Cardiac muscle cell (in vitro differentiated cells and primary cell): ENCODE data around the gene MKLN1. TPM values are rescaled to one million over a fixed set of nuclear protein-coding genes. Genes with fewer than 3 reads are reported as not detected.

ENCODE experiments used
- DNase-seq, 2 donors: peaks; one replicate each; pipeline versions ENCODE4 v3.0.0 to v3.0.0-alpha.2; 2010 to 2017; ENCODE audit warnings: low read depth in 1 of 2, low spot score in 1 of 2
- H3K27ac ChIP-seq: fragments of 200-600 bp; sonication (generic); 2 replicates; pipeline ENCODE4 v1.5.1; 2016
- H3K27me3 ChIP-seq: fragments of 200-600 bp; sonication (generic); 2 replicates; pipeline ENCODE4 v1.6.0; 2016; ENCODE audit warnings: control low read depth
- H3K36me3 ChIP-seq: fragments of 200-600 bp; sonication (generic); 2 replicates; pipeline ENCODE4 v1.5.1; 2016; ENCODE audit warnings: control low read depth
- H3K4me1 ChIP-seq: fragments of 200-600 bp; sonication (generic); 2 replicates; pipeline ENCODE4 v1.8.1; 2017; ENCODE audit warnings: low read depth, mild to moderate bottlenecking, mixed run types
- H3K4me3 ChIP-seq: fragments of 200-600 bp; sonication (generic); 2 replicates; pipeline ENCODE4 v1.5.1; 2016; ENCODE audit warnings: mild to moderate bottlenecking
- H3K9me3 ChIP-seq: fragments of 200-600 bp; sonication (generic); 2 replicates; pipeline ENCODE4 v1.5.1; 2017; ENCODE audit warnings: low read depth, mild to moderate bottlenecking, control low read depth
- CTCF ChIP-seq: IDR thresholded peaks from 2 replicates; pipeline ENCODE4 v1.5.1; 2012; ENCODE audit warnings: low read depth, mild to moderate bottlenecking, low read length
- polyA plus RNA-seq: library from polyadenylated mRNA; unstranded; fragments of >200 nt; fragmentation: Nextera tagmentation; extraction: Ambion mirVana; gene quantifications from 2 replicates; pipeline ENCODE4 v1.2.1, GENCODE V29; 2016
- total RNA-seq: library from RNA; depleted of rRNA; stranded (reverse); fragments of >200 nt; gene quantifications from 2 replicates; pipeline ENCODE4 v1.2.3, GENCODE V29; 2016

MKLN1 gene
- total and polyA plus RNA-seq, 2 experiments from 2014 or later, result 26.2 to 35.5 TPM

- no peak for DNase-seq
- Histone ChIP-seq H3K4me1 (no peaks in the 10 kb centered on the region), H3K27ac (no peak overlapping the region), H3K4me3 (no peak overlapping the region), H3K9me3 (no peaks in the 10 kb centered on the region), H3K27me3 (no peaks in the 10 kb centered on the region), H3K36me3 (peaks cover 27% of the 10 kb centered on the region)
- no peak for TF ChIP-seq CTCF
These were observed 178.9 kb downstream of the MKLN1 start for GRCh38 chr7:131506597-131506996.

GRCh38 chr7:131507592-131508331 lies 180.1 kb downstream of the MKLN1 start:
- DNase-seq, result peak; percentile 76 to 77
- Histone ChIP-seq H3K36me3 (peaks cover 26% of the 10 kb centered on the region), H3K4me1 (no peaks in the 10 kb centered on the region), H3K9me3 (no peaks in the 10 kb centered on the region), H3K27me3 (no peaks in the 10 kb centered on the region), H3K27ac (no peak overlapping the region), H3K4me3 (no peak overlapping the region)
- TF ChIP-seq CTCF, result peak; percentile 94

- no peak for TF ChIP-seq CTCF
- H3K9me3 ChIP-seq, result no peaks in the 10 kb centered on the region
- H3K4me1 ChIP-seq, result no peaks in the 10 kb centered on the region
- DNase-seq, result no peak
- no peak overlapping the region for H3K27ac ChIP-seq
- H3K36me3 ChIP-seq, result peaks cover 21% of the 10 kb centered on the region
- no peak overlapping the region for H3K4me3 ChIP-seq
- no peaks in the 10 kb centered on the region for H3K27me3 ChIP-seq
These were observed 181.2 kb downstream of the MKLN1 start for GRCh38 chr7:131508754-131509486.

GRCh38 chr7:131509781-131510180 lies 182.1 kb downstream of the MKLN1 start:
- Histone ChIP-seq H3K36me3 (peaks cover 19% of the 10 kb centered on the region), H3K4me3 (no peak overlapping the region), H3K27me3 (no peaks in the 10 kb centered on the region), H3K4me1 (no peaks in the 10 kb centered on the region), H3K9me3 (no peaks in the 10 kb centered on the region), H3K27ac (no peak overlapping the region)
- DNase-seq, result no peak
- no peak for TF ChIP-seq CTCF

- Histone ChIP-seq H3K27ac (no peak overlapping the region), H3K27me3 (no peaks in the 10 kb centered on the region), H3K9me3 (no peaks in the 10 kb centered on the region), H3K4me3 (no peak overlapping the region), H3K4me1 (no peaks in the 10 kb centered on the region), H3K36me3 (peaks cover 11% of the 10 kb centered on the region)
- TF ChIP-seq CTCF, result no peak
- no peak for DNase-seq
These were observed 183.4 kb downstream of the MKLN1 start for GRCh38 chr7:131511071-131511470.
